Measurements from ENCODE around the gene DRD3.

DRD3 gene

GRCh38 chr3:114176890-114177289 lies 2.0 kb downstream of the DRD3 start:
- no peak for DNase-seq

GRCh38 chr3:114176487-114176886 lies 2.4 kb downstream of the DRD3 start:
- no peak for DNase-seq

- DNase-seq: no peak
Measured at GRCh38 chr3:114175204-114175987, 3.5 kb downstream of the DRD3 start.

- DNase-seq: no peak
Measured at GRCh38 chr3:114171677-114172076, 7.2 kb downstream of the DRD3 start.

- DNase-seq: no peak
Measured at GRCh38 chr3:114168150-114168549, 10.7 kb downstream of the DRD3 start.

- no peak for DNase-seq
Measured at GRCh38 chr3:114157321-114157720, 21.5 kb downstream of the DRD3 start.

GRCh38 chr3:114155370-114155821 lies 23.5 kb downstream of the DRD3 start:
- DNase-seq: no peak

- no peak for DNase-seq
Measured at GRCh38 chr3:114154321-114154821, 24.5 kb downstream of the DRD3 start.

GRCh38 chr3:114152519-114153151 lies 26.2 kb downstream of the DRD3 start:
- DNase-seq: peak; percentile 91

- no peak for DNase-seq
Measured at GRCh38 chr3:114151091-114151490, 27.8 kb downstream of the DRD3 start.

GRCh38 chr3:114147251-114147650 lies 31.6 kb downstream of the DRD3 start:
- no peak for DNase-seq

GRCh38 chr3:114144909-114145688 lies 33.8 kb downstream of the DRD3 start:
- no peak for DNase-seq

GRCh38 chr3:114143817-114144216 lies 35.0 kb downstream of the DRD3 start:
- no peak for DNase-seq

GRCh38 chr3:114139836-114140235 lies 39.0 kb downstream of the DRD3 start:
- DNase-seq: no peak

- no peak for DNase-seq
Measured at GRCh38 chr3:114133947-114134346, 44.9 kb downstream of the DRD3 start.

GRCh38 chr3:114132500-114132899 lies 46.4 kb downstream of the DRD3 start:
- DNase-seq: no peak

- no peak for DNase-seq
Measured at GRCh38 chr3:114128826-114129225, 50.0 kb downstream of the DRD3 start.

GRCh38 chr3:114128231-114128630 lies 50.6 kb downstream of the DRD3 start:
- no peak for DNase-seq

- no peak for DNase-seq
Measured at GRCh38 chr3:114127517-114127916, 51.3 kb downstream of the DRD3 start.

GRCh38 chr3:114126461-114126860 lies 52.4 kb downstream of the DRD3 start:
- no peak for DNase-seq

- DNase-seq: no peak
Measured at GRCh38 chr3:114122027-114122709, 56.7 kb downstream of the DRD3 start.

- DNase-seq: no peak
Measured at GRCh38 chr3:114120211-114120610, 58.6 kb downstream of the DRD3 start.

- DNase-seq: no peak
Measured at GRCh38 chr3:114119776-114120175, 59.1 kb downstream of the DRD3 start.
